T-helper 2 cell treated with Interferon-gamma antibody and Interleukin-4, amounts not matched to agents 5 μg/mL and 100 μg/mL, for 36 hours (primary cell): ENCODE results near the gene FRMPD2.
"Not testable (repeated sequence)": the region's sequence is repeated elsewhere in the genome, so short reads cannot be mapped to it uniquely, and the experiment has no call there.

Source experiments
- DNase-seq: peaks from one replicate; pipeline ENCODE4 v3.0.0; 2021; ENCODE audit warnings: low spot score
- H3K27ac Mint-ChIP-seq: one replicate; pipeline ENCODE4 v1.8.0; 2021; ENCODE audit warnings: mild to moderate bottlenecking, mixed read lengths
- H3K27me3 Mint-ChIP-seq: one replicate; pipeline ENCODE4 v1.8.0; 2021; ENCODE audit warnings: low read depth, mixed read lengths
- H3K36me3 Mint-ChIP-seq: one replicate; pipeline ENCODE4 v1.8.0; 2021; ENCODE audit warnings: low read depth, mixed read lengths
- H3K4me1 Mint-ChIP-seq: one replicate; pipeline ENCODE4 v1.8.0; 2021; ENCODE audit warnings: low read depth, mixed read lengths
- H3K4me3 Mint-ChIP-seq: one replicate; pipeline ENCODE4 v1.8.0; 2022; ENCODE audit warnings: mild to moderate bottlenecking, moderate library complexity, mixed read lengths
- H3K9me3 Mint-ChIP-seq: one replicate; pipeline ENCODE4 v1.8.0; 2021; ENCODE audit warnings: mixed read lengths

The FRMPD2 gene

DNA sequence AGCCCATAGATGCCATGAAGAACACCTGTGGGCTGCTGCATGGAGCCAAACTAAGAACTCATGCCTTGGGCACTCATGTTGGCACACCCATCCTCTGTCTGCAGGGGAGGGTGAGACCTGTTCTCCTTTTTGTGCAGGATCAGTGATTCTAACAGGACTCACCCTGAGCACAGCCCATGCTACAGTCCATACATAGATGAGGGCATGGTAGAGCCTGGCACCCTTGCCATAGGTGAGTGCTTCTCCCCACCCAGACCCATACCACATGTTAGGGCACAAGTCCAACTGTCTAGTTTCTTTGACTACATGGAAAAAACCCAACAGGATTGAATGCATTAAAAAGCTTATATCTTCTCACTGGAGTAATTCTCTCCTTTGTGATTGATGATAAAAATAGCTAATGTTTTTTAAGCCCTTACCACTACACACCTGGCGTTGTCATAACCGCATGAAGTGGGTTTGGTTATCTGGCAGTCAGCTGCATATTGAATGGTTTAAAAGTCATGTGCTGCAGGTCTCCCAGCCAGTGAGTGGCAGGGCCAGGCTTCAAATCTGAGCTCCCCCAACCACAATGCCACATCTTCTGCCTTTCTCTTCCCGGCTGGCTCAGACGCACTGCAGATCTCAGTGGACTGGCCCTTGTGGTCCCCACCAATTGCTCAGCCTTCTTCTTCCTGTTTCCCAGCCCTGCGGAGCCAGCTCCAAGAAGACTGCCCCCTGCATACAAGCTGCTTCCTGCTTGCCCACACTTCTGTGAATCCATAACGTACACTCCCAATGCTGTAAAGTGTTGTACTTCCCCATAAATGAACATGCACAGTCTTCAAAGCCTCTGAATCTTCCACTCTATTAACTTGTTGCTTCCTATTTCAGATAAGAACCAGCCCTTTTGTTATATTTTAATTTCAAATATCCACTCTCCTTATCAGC, 120.0 kb downstream of the FRMPD2 start:
- H3K4me1 Mint-ChIP-seq: not testable (repeated sequence)

DNA sequence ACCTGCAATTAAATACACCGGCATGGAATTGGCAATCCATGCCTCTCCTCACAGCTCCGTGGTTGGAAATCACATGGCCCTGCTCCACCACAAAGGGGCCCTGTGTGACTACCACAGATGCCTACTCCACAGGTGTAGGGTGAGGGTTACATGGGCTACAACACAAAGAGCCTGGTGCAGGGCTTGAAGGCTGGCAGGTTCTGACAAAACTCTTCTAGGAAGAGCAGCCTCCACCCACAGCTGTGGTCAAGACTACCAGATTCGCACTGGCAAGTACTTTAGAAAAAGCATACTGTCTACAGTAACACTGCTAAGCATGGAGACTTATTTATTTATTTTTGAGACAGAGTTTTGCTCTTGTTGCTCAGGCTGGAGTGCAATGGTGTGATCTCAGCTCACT, 126.9 kb downstream of the FRMPD2 start:
- not testable (repeated sequence) for H3K36me3 Mint-ChIP-seq, H3K27me3 Mint-ChIP-seq, H3K9me3 Mint-ChIP-seq, DNase-seq, H3K27ac Mint-ChIP-seq, H3K4me1 Mint-ChIP-seq, H3K4me3 Mint-ChIP-seq

More for the DNA sequence above, 120.0 kb downstream of the FRMPD2 start:
- H3K9me3 Mint-ChIP-seq, H3K27me3 Mint-ChIP-seq, H3K27ac Mint-ChIP-seq, H3K36me3 Mint-ChIP-seq, DNase-seq, H3K4me3 Mint-ChIP-seq: not testable (repeated sequence)

DNA sequence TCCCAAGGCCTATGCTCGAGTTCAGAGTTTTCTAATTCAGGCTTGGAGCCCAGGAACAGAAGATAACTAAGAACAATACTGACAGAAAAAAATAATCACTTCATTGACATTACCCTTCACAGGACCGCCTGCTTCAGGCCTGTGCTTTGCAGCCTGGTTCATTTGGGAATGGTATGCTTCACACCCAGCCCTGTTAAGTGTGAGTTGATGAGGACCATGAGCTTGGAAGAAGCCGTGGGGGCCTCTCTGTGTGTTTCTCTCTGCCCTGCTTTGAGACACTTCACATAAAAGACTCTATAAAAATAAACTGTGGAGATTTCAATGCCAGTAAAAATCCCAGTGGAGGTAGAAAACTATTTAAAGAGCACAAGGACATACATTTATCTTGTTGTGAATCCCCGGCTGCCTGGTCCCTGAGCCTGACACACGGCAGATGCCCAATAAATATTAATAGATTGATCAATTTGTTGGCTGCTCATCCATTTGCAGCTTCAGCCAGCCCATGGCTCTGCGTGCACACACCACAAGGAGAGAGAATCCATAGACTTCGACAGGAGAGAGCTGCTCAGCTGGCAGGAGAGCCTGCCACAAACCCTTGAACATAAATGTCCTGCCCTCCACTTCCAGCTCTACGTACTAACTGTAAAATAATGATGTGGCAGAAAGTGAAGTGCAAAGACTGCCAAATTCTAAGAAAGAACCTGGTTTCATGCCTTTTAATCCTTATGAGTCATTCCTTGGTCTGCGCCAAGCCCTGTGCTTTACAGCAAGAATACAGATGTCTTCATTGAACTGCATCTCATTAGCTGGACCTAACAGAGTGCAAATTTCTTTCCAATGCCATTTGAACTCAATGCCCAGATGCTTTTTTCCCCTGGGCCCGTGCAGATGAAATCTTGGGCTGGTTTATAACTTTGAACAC, 130.5 kb downstream of the FRMPD2 start:
- H3K4me1 Mint-ChIP-seq, H3K27ac Mint-ChIP-seq, H3K27me3 Mint-ChIP-seq, H3K9me3 Mint-ChIP-seq, H3K4me3 Mint-ChIP-seq, DNase-seq, H3K36me3 Mint-ChIP-seq: not testable (repeated sequence)

DNA sequence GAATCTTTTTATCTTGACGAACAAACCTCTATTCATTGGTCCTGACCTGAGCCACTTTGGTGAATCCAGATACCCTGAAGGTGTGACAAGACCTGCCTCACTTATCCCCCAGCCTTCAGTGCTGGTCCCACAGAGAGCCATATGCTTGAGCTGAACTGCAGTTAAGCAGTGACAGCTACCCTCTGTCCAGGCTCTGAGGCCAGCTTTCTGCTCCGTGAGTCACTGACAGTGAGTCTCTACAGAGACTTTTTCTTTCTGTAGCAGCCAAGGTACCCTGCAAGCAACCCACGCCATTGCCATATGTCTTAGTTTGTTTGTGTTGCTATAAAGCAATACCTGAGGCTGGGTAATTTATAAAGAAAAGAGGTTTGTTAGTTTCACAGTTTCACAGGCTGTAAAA, 133.5 kb downstream of the FRMPD2 start:
- H3K27me3 Mint-ChIP-seq, H3K4me1 Mint-ChIP-seq, DNase-seq, H3K4me3 Mint-ChIP-seq, H3K36me3 Mint-ChIP-seq, H3K27ac Mint-ChIP-seq, H3K9me3 Mint-ChIP-seq: not testable (repeated sequence)

DNA sequence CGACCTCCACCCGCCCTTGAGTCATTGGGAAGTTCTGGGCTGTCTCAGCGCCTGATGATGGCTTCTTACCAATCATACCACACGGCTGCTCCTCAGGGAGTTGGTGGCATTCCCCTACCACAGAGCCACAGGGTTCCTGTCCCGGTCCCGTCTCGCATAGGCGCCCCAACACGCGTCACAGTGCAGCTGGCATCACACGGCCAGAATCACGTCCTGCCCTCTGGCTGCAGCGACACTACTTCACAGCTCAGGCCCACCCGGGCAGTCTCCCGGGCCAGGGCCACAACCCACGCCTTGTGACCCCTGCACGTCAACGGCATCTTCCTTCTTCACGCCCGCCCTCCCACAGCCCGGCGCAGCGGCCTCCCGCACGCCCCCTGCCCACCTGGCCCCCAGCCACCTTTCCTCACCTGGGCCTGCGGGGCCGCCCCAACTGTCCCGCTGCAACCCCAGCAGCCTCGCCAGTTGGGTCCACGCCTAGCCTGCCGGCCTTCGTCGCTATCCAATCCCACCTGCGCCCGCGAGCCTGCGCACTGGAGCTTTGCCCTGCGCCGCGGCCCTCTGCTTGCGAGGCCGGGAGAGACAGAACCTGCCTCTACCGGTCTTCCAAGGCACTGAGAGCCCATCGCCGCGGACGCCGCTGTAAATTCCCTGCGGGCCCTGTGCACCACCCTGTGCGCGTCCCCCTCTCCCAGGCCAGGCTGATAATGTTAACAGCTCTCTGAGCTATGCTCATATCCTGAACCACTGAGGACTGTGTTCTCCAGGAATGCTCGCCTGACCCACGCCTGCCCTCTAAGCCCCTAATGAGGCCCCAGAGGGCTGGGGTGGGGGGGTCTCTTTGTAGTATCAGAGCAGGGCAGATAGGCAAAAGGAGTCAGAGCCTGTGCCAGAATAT, 134.3 kb downstream of the FRMPD2 start:
- not testable (repeated sequence) for H3K27ac Mint-ChIP-seq, DNase-seq, H3K4me3 Mint-ChIP-seq, H3K27me3 Mint-ChIP-seq, H3K36me3 Mint-ChIP-seq, H3K9me3 Mint-ChIP-seq, H3K4me1 Mint-ChIP-seq

DNA sequence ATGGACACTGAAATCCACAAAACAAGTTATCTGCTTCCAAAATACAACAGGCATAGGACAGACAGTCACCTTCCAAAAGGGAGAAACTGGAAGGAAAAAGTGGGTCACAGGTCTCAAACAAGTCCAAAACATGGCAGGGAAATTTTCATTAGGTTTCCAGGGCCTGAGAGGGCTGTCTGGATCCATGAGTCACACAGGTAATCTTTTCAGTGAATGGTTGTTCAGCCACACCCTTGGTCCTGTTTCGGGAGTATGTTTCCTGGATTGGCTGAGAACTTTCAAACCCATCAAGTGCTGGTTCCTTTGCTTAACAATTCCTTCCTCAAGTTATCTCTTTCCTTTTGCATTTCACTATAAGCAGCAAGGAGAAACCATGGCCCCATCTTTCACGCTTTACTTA, 145.5 kb downstream of the FRMPD2 start:
- not testable (repeated sequence) for H3K4me1 Mint-ChIP-seq, H3K4me3 Mint-ChIP-seq, H3K36me3 Mint-ChIP-seq, H3K9me3 Mint-ChIP-seq, H3K27ac Mint-ChIP-seq, H3K27me3 Mint-ChIP-seq, DNase-seq

- not testable (repeated sequence) for H3K36me3 Mint-ChIP-seq, DNase-seq, H3K27ac Mint-ChIP-seq, H3K4me1 Mint-ChIP-seq, H3K9me3 Mint-ChIP-seq, H3K27me3 Mint-ChIP-seq, H3K4me3 Mint-ChIP-seq
Measured at GRCh38 chr10:48126251-48126650, 148.2 kb downstream of the FRMPD2 start.

- not testable (repeated sequence) for H3K27me3 Mint-ChIP-seq, DNase-seq, H3K36me3 Mint-ChIP-seq, H3K4me1 Mint-ChIP-seq, H3K9me3 Mint-ChIP-seq, H3K4me3 Mint-ChIP-seq, H3K27ac Mint-ChIP-seq
Measured at GRCh38 chr10:48125631-48126030, 148.9 kb downstream of the FRMPD2 start.

GRCh38 chr10:48122618-48123017, 151.9 kb downstream of the FRMPD2 start:
- not testable (repeated sequence) for H3K4me1 Mint-ChIP-seq, H3K36me3 Mint-ChIP-seq, H3K9me3 Mint-ChIP-seq

GRCh38 chr10:48110277-48110676, 164.2 kb downstream of the FRMPD2 start:
- H3K36me3 Mint-ChIP-seq, H3K4me1 Mint-ChIP-seq, DNase-seq, H3K27ac Mint-ChIP-seq, H3K27me3 Mint-ChIP-seq, H3K9me3 Mint-ChIP-seq, H3K4me3 Mint-ChIP-seq: not testable (repeated sequence)

More at GRCh38 chr10:48122618-48123017, 151.9 kb downstream of the FRMPD2 start:
- not testable (repeated sequence) for H3K27me3 Mint-ChIP-seq, DNase-seq, H3K4me3 Mint-ChIP-seq, H3K27ac Mint-ChIP-seq
